ENCODE results near the gene TLDC2.

GRCh38 chr20:36851490-36851889 is 24.4 kb upstream of the TLDC2 start:
- TF ChIP-seq MYBL2 (CRISPR knock-in tag; IDR thresholded peaks at IDR 0.05) (no peak), ZNF281 (CRISPR knock-in tag; IDR thresholded peaks at IDR 0.05) (no peak), USF2 (CRISPR knock-in tag; IDR thresholded peaks at IDR 0.05) (no peak), PREB (CRISPR knock-in tag; IDR thresholded peaks at IDR 0.05; ENCODE audit: borderline replicate concordance) (no peak)

Data from WTC11 (cell line).